IMR-90 (cell line): ENCODE data around the gene DCP1A. TPM values are rescaled to one million over a fixed set of nuclear protein-coding genes. Genes with fewer than 3 reads are reported as not detected.

Experiments
- ATAC-seq: fragments of 200-7000 bp; cut with Tn5 transposase; 2 replicates; pipeline ENCODE4 v1.9.1; 2020; ENCODE audit warnings: low read depth, mild to moderate bottlenecking, moderate library complexity
- BruUV-seq: library from RNA; stranded (reverse); fragments of 400-500 nt; replicated peaks from 2 replicates; lab custom pipeline; 2021; lab: Mats Ljungman, UMichigan
- CTCF ChIA-PET: fragments of 300-600 bp; formaldehyde crosslinking; extraction: SDS; loops from one replicate; lab custom pipeline; 2021; ENCODE audit warnings: antibody characterized with exemption; lab: Yijun Ruan, JAX
- POLR2A ChIA-PET: fragments of 300-600 bp; sonication (Branson Sonifier 250); formaldehyde crosslinking; loops from one replicate; lab custom pipeline; 2022; ENCODE audit warnings: antibody characterized with exemption; ENCODE audit not compliant: unreplicated experiment; lab: Charles Lee
- DNase-seq: peaks from one replicate; pipeline ENCODE4 v3.0.0; 2013
- H2AFZ ChIP-seq: replicated peaks from 2 replicates; pipeline ENCODE3; 2013; ENCODE audit warnings: low read length, mild to moderate bottlenecking; ENCODE audit not compliant: poor library complexity
- H2AK5ac ChIP-seq: 2 replicates; pipeline ENCODE4 v1.6.1; 2013; ENCODE audit warnings: low read depth, low read length, inconsistent platforms
- H2AK9ac ChIP-seq: replicated peaks from 2 replicates; pipeline ENCODE3; 2013; ENCODE audit warnings: mild to moderate bottlenecking, low read depth, low read length, moderate library complexity; ENCODE audit not compliant: poor library complexity
- H2BK120ac ChIP-seq: 2 replicates; pipeline ENCODE4 v1.6.1; 2013; ENCODE audit warnings: low read depth, low read length, inconsistent platforms
- H2BK15ac ChIP-seq: 3 replicates; pipeline ENCODE4 v1.6.1; 2013; ENCODE audit warnings: low read depth, low read length, inconsistent platforms
- H2BK20ac ChIP-seq: 2 replicates; pipeline ENCODE4 v1.6.1; 2013; ENCODE audit warnings: low read depth, mild to moderate bottlenecking, inconsistent platforms, low read length, moderate library complexity
- H2BK5ac ChIP-seq: 2 replicates; pipeline ENCODE4 v1.6.1; 2013; ENCODE audit warnings: mild to moderate bottlenecking, low read depth, low read length, inconsistent platforms; ENCODE audit not compliant: poor library complexity, severe bottlenecking
- H3K14ac ChIP-seq: replicated peaks from 2 replicates; pipeline ENCODE4 v1.6.1; 2013; ENCODE audit warnings: low read depth, low read length, inconsistent platforms
- H3K18ac ChIP-seq: 2 replicates; pipeline ENCODE4 v1.6.1; 2013; ENCODE audit warnings: low read depth, low read length, control low read depth
- H3K23ac ChIP-seq: 2 replicates; pipeline ENCODE4 v1.6.1; 2013; ENCODE audit warnings: low read depth, low read length, inconsistent platforms
- H3K27ac ChIP-seq: 2 replicates; pipeline ENCODE4 v1.5.1; 2013; ENCODE audit warnings: mild to moderate bottlenecking, control low read depth, low read length; ENCODE audit not compliant: insufficient read depth
- H3K27me3 ChIP-seq: 2 replicates; pipeline ENCODE4 v1.6.1; 2013; ENCODE audit warnings: low read length; ENCODE audit not compliant: control insufficient read depth, insufficient read depth
- H3K36me3 ChIP-seq: 2 replicates; pipeline ENCODE4 v1.6.1; 2013; ENCODE audit warnings: low read length, mixed read lengths; ENCODE audit not compliant: control insufficient read depth, insufficient read depth
- H3K4ac ChIP-seq: 2 replicates; pipeline ENCODE4 v1.6.1; 2013; ENCODE audit warnings: low read depth, low read length, inconsistent platforms
- H3K4me1 ChIP-seq: 2 replicates; pipeline ENCODE4 v1.6.1; 2013; ENCODE audit warnings: low read length, mixed read lengths; ENCODE audit not compliant: control insufficient read depth, insufficient read depth
- H3K4me2 ChIP-seq: 2 replicates; pipeline ENCODE4 v1.6.1; 2013; ENCODE audit warnings: low read depth, mild to moderate bottlenecking, control low read depth, low read length, moderate library complexity
- H3K4me3 ChIP-seq: 2 replicates; pipeline ENCODE4 v1.5.1; 2013; ENCODE audit warnings: low read depth, mild to moderate bottlenecking, control low read depth, low read length, moderate library complexity; ENCODE audit not compliant: insufficient read depth
- H3K56ac ChIP-seq: 2 replicates; pipeline ENCODE4 v1.6.1; 2013; ENCODE audit warnings: low read length, inconsistent platforms; ENCODE audit not compliant: insufficient read depth; ENCODE audit errors: extremely low read depth
- H3K79me1 ChIP-seq, 2 experiments: 2 replicates each; pipeline ENCODE4 v1.6.1; 2013; ENCODE audit warnings: low read length in 2 of 2, inconsistent platforms in 1 of 2, low read depth in 1 of 2
- H3K9ac ChIP-seq: 2 replicates; pipeline ENCODE4 v1.6.1; 2013; ENCODE audit warnings: low read depth, low read length, control low read depth
- H3K9me1 ChIP-seq: 2 replicates; pipeline ENCODE4 v1.6.1; 2013; ENCODE audit warnings: low read length, inconsistent platforms; ENCODE audit not compliant: insufficient read depth
- H3K9me3 ChIP-seq: 2 replicates; pipeline ENCODE4 v1.6.1; 2013; ENCODE audit warnings: low read length; ENCODE audit not compliant: control insufficient read depth, insufficient read depth
- H4K20me1 ChIP-seq: 2 replicates; pipeline ENCODE4 v1.6.1; 2013; ENCODE audit warnings: low read length, inconsistent platforms; ENCODE audit not compliant: insufficient read depth
- H4K5ac ChIP-seq: 2 replicates; pipeline ENCODE4 v1.6.1; 2013; ENCODE audit warnings: mild to moderate bottlenecking, low read depth, low read length, control low read depth
- H4K8ac ChIP-seq, 2 experiments: 2 replicates each; pipeline ENCODE4 v1.6.1; 2013; ENCODE audit warnings: low read depth in 2 of 2, low read length in 2 of 2, control low read depth in 1 of 2, inconsistent platforms in 1 of 2
- H4K91ac ChIP-seq: 2 replicates; pipeline ENCODE4 v1.6.1; 2013; ENCODE audit warnings: low read depth, low read length, inconsistent platforms; ENCODE audit not compliant: insufficient read depth
- BHLHE40 ChIP-seq: fragments of 150-350 bp; IDR thresholded peaks from 2 replicates; pipeline ENCODE4 v1.6.1; 2016; ENCODE audit warnings: mild to moderate bottlenecking, low read depth, low read length
- CEBPB ChIP-seq: IDR thresholded peaks from 2 replicates; pipeline ENCODE4 v1.6.1; 2012; ENCODE audit warnings: low read depth, low read length, improper control_type of control experiment
- CHD1 ChIP-seq: IDR thresholded peaks from 2 replicates; pipeline ENCODE4 v1.6.1; 2012; ENCODE audit warnings: low read depth, low read length, improper control_type of control experiment
- FOS ChIP-seq: fragments of 150-350 bp; IDR thresholded peaks from 2 replicates; pipeline ENCODE4 v1.6.1; 2016; ENCODE audit warnings: low read depth, low read length
- MAFK ChIP-seq: IDR thresholded peaks from 2 replicates; pipeline ENCODE4 v1.6.1; 2012; ENCODE audit warnings: low read depth, low read length, improper control_type of control experiment
- MAZ ChIP-seq: IDR thresholded peaks from 2 replicates; pipeline ENCODE4 v1.6.1; 2012; ENCODE audit warnings: low read depth, mild to moderate bottlenecking, low read length, improper control_type of control experiment, moderate library complexity, borderline replicate concordance
- MXI1 ChIP-seq: IDR thresholded peaks from 2 replicates; pipeline ENCODE4 v1.6.1; 2012; ENCODE audit warnings: low read depth, mild to moderate bottlenecking, low read length, moderate library complexity, borderline replicate concordance
- NFE2L2 ChIP-seq: fragments of 150-350 bp; IDR thresholded peaks from 2 replicates; pipeline ENCODE4 v1.6.1; 2016; ENCODE audit warnings: low read depth, mild to moderate bottlenecking, low read length
- POLR2A ChIP-seq: IDR thresholded peaks from 2 replicates; pipeline ENCODE4 v1.6.1; 2012; ENCODE audit warnings: mild to moderate bottlenecking, low read depth, low read length
- RAD21 ChIP-seq: IDR thresholded peaks from 2 replicates; pipeline ENCODE4 v1.6.1; 2012; ENCODE audit warnings: low read length, improper control_type of control experiment
- RCOR1 ChIP-seq: IDR thresholded peaks from 2 replicates; pipeline ENCODE4 v1.6.1; 2012; ENCODE audit warnings: mild to moderate bottlenecking, low read length, improper control_type of control experiment; ENCODE audit not compliant: insufficient replicate concordance
- RFX5 ChIP-seq: IDR thresholded peaks from 2 replicates; pipeline ENCODE4 v1.8.0; 2012; ENCODE audit warnings: low read depth, mild to moderate bottlenecking, low read length, moderate library complexity
- SMC3 ChIP-seq: fragments of 150-350 bp; IDR thresholded peaks from 2 replicates; pipeline ENCODE4 v1.6.1; 2016; ENCODE audit warnings: low read depth, mild to moderate bottlenecking, antibody characterized with exemption, low read length, moderate library complexity
- WGBS, 2 experiments: methylation state at CpG; one replicate each; pipeline versions ENCODE4 v1.1.5 to v1.1.7; 2013; ENCODE audit warnings: missing lambda C conversion rate in 2 of 2; ENCODE audit not compliant: insufficient read length in 1 of 2; ENCODE audit errors: extremely low coverage in 2 of 2; 5-methylcytosine and 5-hydroxymethylcytosine counted together
- dilution Hi-C: fragments of 300-500 bp; cut with HindIII; formaldehyde crosslinking; loops from one replicate; pipeline ENCODE4 v1.14.3; 2018; ENCODE audit warnings: low sequenced_read_pairs; ENCODE audit not compliant: unreplicated experiment
- in situ Hi-C: fragments of 300-500 bp; cut with MboI; formaldehyde crosslinking; loops from 3 replicates; pipeline ENCODE4 v1.14.3; 2019; ENCODE audit warnings: low sequenced_read_pairs, inconsistent platforms, mixed read lengths
- intact Hi-C: fragments of 100-400 bp; cut with micrococcal nuclease; formaldehyde crosslinking; loops from 2 replicates; pipeline ENCODE4 v1.10.0; 2022
- polyA plus RNA-seq, 3 experiments: library from polyadenylated mRNA; depleted of rRNA; stranded (reverse); fragments of >200 nt; gene quantifications; 2 replicates each; pipeline ENCODE4 v1.2.3, GENCODE V29; 2012; ENCODE audit warnings: low replicate concordance in 1 of 3
- total RNA-seq: library from RNA; depleted of rRNA; stranded (reverse); fragments of >200 nt; gene quantifications from 2 replicates; pipeline ENCODE4 v1.2.3, GENCODE V29; 2012
- TF ChIP-seq, protein P1 (sequence below): fragments of 150-350 bp; IDR thresholded peaks from 2 replicates; pipeline ENCODE4 v1.6.1; 2017; ENCODE audit warnings: mild to moderate bottlenecking, antibody characterized with exemption, low read length, low read depth
- TF ChIP-seq, protein P2 (sequence below): fragments of 150-350 bp; IDR thresholded peaks from 2 replicates; pipeline ENCODE4 v1.6.1; 2016; ENCODE audit warnings: low read depth, mild to moderate bottlenecking, low read length, moderate library complexity, borderline replicate concordance
- TF ChIP-seq, protein P3 (sequence below): conservative IDR thresholded peaks from 2 replicates; pipeline ENCODE4 v1.5.1; 2012; ENCODE audit warnings: mild to moderate bottlenecking, low read depth, low read length, improper control_type of control experiment

Gene DCP1A
- total and polyA plus RNA-seq, 2 of the 4 experiments (the other 2 are of a cell fraction) = 13.2 to 30.1 TPM

DNA sequence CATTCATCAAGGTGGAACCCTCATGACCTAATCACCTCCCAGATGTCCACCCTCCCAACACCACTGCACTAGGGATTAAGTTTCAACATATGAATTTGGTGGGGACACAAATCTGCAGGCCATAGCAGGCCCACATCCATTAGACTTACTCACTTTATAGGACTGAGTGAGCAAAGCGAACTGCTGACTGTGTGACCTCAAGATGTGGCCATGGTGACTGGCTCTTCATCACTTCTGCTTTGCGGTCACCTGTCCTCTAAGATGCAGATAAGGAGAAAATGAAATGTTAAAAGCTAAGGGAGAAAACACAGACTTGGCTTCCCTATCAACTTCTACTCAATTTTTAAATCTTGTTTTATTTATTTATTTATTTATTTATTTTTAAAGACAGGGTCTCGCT is 14.5 kb upstream of the DCP1A start:
- CTCF ChIA-PET = no interaction called here
- no CpG with 5 or more reads among the region's 3 CpGs for WGBS, 2 experiments

More for the DNA sequence above, 14.5 kb upstream of the DCP1A start:
- Histone ChIP-seq H2BK20ac (no peak overlapping the region), H3K56ac (no peak overlapping the region), H2AK5ac (no peak overlapping the region), H2BK15ac (no peak overlapping the region), H2BK120ac (no peak overlapping the region), H2BK5ac (no peak overlapping the region), H3K36me3 (no peaks in the 10 kb centered on the region), H3K23ac (no peak overlapping the region), H3K9ac (no peak overlapping the region), H4K91ac (no peak overlapping the region), H3K9me1 (no peaks in the 10 kb centered on the region), H3K4me2 (no peak overlapping the region), H3K27me3 (peaks cover 4% of the 10 kb centered on the region), H2AFZ (no peak overlapping the region), H2AK9ac (no peak overlapping the region), H3K79me1 (no peaks in the 10 kb centered on the region), H4K5ac (no peak overlapping the region), H3K18ac (no peak overlapping the region), H4K20me1 (no peaks in the 10 kb centered on the region), H3K4me3 (no peak overlapping the region), H3K14ac (no peak overlapping the region), H3K4ac (no peak overlapping the region), H4K8ac (no peak overlapping the region), H3K27ac (no peak overlapping the region), H3K4me1 (peaks cover 3% of the 10 kb centered on the region; the same call in 1 of the 2 replicates), H3K9me3 (no peaks in the 10 kb centered on the region)
- POLR2A ChIA-PET = no interaction called here
- TF ChIP-seq MAFK = no peak
- no peak for TF ChIP-seq NFE2L2
- TF ChIP-seq, protein P1, sequence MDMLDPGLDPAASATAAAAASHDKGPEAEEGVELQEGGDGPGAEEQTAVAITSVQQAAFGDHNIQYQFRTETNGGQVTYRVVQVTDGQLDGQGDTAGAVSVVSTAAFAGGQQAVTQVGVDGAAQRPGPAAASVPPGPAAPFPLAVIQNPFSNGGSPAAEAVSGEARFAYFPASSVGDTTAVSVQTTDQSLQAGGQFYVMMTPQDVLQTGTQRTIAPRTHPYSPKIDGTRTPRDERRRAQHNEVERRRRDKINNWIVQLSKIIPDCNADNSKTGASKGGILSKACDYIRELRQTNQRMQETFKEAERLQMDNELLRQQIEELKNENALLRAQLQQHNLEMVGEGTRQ = no peak
- TF ChIP-seq, protein P2, sequence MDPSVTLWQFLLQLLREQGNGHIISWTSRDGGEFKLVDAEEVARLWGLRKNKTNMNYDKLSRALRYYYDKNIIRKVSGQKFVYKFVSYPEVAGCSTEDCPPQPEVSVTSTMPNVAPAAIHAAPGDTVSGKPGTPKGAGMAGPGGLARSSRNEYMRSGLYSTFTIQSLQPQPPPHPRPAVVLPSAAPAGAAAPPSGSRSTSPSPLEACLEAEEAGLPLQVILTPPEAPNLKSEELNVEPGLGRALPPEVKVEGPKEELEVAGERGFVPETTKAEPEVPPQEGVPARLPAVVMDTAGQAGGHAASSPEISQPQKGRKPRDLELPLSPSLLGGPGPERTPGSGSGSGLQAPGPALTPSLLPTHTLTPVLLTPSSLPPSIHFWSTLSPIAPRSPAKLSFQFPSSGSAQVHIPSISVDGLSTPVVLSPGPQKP = no peak
- TF ChIP-seq RFX5 = no peak
- no peak for TF ChIP-seq CEBPB
- no peak for TF ChIP-seq CHD1
- no peak for TF ChIP-seq MAZ
- TF ChIP-seq, protein P3, sequence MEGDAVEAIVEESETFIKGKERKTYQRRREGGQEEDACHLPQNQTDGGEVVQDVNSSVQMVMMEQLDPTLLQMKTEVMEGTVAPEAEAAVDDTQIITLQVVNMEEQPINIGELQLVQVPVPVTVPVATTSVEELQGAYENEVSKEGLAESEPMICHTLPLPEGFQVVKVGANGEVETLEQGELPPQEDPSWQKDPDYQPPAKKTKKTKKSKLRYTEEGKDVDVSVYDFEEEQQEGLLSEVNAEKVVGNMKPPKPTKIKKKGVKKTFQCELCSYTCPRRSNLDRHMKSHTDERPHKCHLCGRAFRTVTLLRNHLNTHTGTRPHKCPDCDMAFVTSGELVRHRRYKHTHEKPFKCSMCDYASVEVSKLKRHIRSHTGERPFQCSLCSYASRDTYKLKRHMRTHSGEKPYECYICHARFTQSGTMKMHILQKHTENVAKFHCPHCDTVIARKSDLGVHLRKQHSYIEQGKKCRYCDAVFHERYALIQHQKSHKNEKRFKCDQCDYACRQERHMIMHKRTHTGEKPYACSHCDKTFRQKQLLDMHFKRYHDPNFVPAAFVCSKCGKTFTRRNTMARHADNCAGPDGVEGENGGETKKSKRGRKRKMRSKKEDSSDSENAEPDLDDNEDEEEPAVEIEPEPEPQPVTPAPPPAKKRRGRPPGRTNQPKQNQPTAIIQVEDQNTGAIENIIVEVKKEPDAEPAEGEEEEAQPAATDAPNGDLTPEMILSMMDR = no peak
- no peak for TF ChIP-seq MXI1
- TF ChIP-seq POLR2A = no peak
- TF ChIP-seq RCOR1 = no peak
- no peak for TF ChIP-seq FOS
- TF ChIP-seq RAD21 = no peak
- TF ChIP-seq SMC3 = no peak
- TF ChIP-seq BHLHE40 = no peak
- DNase-seq (no peak), ATAC-seq (no peak)
- in situ Hi-C loops = no loop called here
- intact Hi-C loops = no loop called here
- dilution Hi-C loops = no loop called here
- no TSS peak for BruUV-seq
